Measurements from ENCODE around the gene LRP10.
A peak's percentile ranks its signal among the peaks of the same experiment; 100 is the strongest.
"Not testable (repeated sequence)": the region's sequence is repeated elsewhere in the genome, so short reads cannot be mapped to it uniquely, and the experiment has no call there.

LRP10 gene

DNA sequence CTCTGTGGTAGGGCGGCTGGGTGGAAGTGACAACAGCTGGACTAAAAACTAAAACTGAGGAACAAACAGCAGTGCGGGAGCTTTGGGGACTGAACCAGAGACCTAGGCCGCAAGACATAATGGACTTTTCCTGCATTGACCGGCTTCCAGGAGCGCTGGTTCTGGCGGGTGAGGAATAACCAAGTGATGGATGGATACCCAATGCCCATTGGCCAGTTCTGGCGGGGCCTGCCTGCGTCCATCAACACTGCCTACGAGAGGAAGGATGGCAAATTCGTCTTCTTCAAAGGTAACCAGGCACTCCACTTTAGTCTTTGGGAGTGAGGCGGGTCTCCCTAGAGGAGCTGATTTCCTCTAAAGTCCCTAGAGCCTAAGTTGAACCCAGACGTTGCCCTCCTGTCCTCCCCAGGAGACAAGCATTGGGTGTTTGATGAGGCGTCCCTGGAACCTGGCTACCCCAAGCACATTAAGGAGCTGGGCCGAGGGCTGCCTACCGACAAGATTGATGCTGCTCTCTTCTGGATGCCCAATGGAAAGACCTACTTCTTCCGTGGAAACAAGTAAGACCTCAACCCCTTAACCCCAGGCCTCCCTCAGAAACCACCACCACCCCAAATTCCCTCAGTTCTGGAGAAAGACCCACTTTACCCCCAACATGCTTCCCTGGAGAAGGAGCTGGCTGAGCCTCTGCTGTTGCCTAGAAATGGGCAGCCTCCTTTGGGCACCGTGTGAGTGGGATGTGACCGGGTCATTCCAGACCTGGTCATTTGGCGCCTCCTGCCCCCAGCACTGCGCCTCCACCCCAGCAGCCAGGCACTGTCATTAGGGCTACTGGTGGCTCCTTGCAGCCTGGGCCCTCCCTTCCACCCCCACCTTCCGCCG is 27.1 kb upstream of the LRP10 start:
- no peak for DNase-seq

GRCh38 chr14:22845103-22845394 is 26.5 kb upstream of the LRP10 start:
- DNase-seq: no peak

DNA sequence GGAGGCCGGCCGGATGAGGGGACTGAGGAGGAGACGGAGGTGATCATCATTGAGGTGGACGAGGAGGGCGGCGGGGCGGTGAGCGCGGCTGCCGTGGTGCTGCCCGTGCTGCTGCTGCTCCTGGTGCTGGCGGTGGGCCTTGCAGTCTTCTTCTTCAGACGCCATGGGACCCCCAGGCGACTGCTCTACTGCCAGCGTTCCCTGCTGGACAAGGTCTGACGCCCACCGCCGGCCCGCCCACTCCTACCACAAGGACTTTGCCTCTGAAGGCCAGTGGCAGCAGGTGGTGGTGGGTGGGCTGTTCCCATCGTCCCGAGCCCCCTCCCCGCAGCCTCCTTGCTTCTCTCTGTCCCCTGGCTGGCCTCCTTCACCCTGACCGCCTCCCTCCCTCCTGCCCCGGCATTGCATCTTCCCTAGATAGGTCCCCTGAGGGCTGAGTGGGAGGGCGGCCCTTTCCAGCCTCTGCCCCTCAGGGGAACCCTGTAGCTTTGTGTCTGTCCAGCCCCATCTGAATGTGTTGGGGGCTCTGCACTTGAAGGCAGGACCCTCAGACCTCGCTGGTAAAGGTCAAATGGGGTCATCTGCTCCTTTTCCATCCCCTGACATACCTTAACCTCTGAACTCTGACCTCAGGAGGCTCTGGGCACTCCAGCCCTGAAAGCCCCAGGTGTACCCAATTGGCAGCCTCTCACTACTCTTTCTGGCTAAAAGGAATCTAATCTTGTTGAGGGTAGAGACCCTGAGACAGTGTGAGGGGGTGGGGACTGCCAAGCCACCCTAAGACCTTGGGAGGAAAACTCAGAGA is 25.5 kb upstream of the LRP10 start:
- DNase-seq: no peak

GRCh38 chr14:22846811-22847307 is 24.7 kb upstream of the LRP10 start:
- no peak for DNase-seq

DNA sequence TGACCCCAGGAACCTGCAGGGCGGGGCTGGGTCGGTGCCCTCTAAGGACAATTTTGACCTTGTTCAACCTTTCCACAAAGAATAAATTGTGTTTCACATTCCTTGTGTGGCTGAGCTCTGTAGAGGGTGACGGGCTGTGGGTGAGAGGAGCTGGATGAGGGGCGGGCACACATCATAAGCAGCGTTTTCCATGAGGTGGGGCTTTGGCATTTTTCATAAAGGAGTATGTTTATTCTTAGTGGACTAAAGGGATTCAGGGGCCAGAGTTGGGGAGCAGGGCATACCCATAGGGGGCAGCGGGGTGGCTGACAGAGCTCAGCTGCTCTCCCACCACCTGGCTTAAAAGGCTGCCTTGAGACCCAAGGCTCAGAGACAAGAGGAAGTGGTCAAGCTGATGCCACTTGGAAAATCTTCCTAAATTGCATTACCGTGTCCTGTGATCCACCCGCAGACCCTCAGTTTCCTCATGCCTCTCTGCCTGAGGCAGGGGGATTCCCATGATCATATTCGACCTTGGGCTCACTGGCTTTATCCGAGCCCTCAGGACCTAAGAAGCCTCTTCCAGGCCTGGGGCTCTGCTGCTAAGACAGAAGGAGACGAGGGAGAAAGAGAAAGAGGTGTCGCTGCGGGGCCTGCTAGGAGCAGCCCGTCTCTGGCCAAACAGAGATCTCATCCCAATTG is 23.7 kb upstream of the LRP10 start:
- no peak for DNase-seq

DNA sequence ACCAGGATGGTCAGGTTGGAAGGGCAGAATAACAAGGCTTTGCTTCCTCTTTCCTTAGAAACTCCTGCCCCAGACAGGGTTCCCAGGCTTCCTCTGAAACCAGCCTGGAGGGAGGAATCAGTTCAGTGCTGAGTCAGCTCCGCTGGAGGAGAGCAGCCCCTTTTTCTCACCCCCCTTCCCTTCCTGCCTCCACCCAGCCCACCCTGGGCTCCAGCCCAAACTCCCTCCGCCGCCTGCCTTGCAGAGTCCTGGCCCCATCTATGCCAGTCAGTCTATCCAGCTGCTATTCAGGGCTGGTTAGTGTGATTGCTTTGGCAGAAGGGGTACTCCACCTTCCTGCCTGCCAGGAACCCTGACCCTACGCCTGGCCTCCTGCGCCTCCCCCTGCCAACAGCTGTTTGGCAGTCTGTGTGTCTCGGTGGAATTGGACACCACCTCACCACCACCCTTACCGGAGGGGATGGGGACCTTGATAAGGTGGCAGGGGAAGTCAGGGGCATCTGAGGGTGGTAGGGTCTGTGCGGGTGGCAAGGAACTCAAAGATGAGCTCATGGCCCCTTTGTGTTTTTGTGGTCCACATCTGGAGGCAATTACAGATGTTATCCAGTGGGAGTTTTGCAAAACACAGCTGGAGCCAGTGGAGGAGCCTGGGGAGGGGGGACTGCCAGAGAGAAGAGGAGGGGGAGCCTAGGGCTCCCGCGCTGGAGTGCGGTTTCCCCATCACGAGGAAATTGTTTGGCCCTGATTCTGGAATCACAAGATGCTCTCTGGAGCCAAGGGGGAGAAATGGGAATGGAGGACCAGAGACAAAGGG is 23.0 kb upstream of the LRP10 start:
- DNase-seq: no peak

DNA sequence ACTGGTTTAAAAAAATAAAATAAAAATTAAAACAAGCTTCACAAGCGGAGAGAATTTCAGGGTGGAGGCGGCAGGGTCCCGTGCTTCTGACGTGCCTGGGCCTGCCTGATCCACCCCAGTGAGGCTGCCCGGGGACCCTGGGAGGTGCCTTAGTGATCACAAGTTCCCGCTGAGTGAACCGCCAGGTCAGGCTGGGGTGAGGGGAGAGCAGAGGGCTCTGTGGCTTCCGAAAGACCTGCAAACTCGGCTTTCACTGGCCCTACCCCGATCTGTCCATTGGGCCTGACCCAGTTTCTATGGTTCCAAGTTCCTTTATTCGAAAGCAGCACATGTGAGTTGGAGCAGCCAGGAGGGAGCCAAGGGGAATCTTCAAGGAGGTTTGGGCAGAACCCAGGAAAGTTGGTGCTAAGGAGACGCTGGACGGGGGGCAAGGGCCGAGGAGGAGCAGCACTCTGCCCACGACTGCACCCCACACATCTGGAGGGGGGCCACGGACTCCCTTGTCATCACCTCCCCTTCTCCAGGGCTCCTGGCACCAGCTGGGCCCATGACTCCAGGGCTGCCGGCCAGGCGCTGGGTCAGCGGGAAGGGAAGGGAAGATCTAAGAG is 22.2 kb upstream of the LRP10 start:
- DNase-seq: no peak

GRCh38 chr14:22850944-22851764 is 20.4 kb upstream of the LRP10 start:
- DNase-seq: no peak

GRCh38 chr14:22852178-22852577 is 19.4 kb upstream of the LRP10 start:
- DNase-seq: not testable (repeated sequence)

DNA sequence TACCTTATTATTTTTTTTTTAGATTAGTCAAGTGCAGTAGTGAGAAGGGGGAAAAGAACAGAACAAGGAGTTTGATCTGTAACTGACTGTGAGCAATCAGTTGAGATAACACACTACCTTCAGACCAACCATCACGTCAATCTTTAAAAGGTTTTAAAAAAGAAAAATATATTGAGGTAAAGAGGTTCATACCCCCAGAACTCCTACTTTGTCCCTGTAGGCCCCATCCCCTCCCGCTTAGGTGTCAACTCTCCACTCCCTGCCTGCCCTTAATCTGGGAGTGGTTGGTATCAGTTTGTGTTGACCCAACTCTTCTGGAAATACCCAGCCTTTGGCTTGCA is 19.0 kb upstream of the LRP10 start:
- DNase-seq: no peak

DNA sequence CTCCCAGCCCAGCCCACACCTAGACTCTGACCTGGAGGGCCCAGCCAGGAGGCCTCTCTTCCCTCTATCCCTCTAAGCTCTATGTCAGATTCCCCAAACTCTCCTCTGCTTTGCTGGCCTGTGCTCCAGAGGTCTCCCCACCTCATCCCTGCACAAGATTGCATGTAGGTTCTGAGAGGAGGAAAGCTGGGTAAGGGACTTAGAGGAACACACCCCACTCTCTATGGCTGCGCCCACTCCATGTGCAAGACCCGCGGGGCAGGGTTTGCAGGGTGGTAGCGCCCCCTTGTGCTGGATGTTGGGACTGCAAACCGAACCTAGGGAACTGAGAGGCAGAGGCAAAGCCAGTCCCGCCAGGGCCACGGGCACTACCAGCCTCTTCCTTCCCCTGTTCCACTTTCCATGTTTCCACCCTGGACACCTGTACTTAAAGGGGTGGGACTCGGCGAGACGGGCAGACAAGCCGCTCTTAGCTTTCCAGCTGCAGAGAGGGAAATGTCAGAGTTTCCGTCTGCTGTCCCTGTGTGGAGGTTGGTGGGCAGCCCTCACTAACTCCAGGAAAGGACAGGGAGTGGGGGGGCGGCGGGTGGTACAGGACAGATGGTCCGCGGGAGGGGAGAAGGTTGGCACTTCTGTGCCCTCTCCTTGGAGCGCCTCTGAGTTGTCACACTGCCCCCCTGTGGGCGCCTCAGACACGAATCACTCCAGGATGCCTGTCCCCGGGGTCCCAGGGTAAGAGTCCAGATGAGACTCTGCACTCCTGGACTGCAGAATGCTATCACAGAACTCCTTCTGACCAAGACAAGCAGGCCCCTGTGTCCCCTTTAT is 18.4 kb upstream of the LRP10 start:
- DNase-seq: peak; percentile 91

GRCh38 chr14:22854296-22854695 is 17.2 kb upstream of the LRP10 start:
- not testable (repeated sequence) for DNase-seq

GRCh38 chr14:22854963-22855724 is 16.4 kb upstream of the LRP10 start:
- no peak for DNase-seq

DNA sequence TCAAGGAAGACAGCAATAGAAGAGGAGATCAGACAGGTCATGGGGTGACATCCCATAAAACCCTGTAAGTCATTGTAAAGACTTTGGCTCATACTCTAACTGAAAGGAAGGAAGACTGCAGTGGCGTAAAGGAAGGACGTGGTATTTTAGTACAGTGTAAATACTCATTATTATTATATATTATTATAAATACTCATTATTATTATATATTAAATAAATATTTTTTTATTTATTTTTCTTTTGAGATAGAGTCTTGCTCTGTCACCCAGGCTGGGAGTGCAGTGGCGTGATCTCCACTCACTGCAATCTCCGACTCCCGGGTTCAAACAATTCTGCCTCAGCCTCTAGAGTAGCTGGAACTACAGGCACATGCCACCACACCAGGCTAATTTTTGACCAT is 15.1 kb upstream of the LRP10 start:
- DNase-seq: no peak

- DNase-seq: not testable (repeated sequence)
Measured at GRCh38 chr14:22860377-22860776, 11.2 kb upstream of the LRP10 start.

DNA sequence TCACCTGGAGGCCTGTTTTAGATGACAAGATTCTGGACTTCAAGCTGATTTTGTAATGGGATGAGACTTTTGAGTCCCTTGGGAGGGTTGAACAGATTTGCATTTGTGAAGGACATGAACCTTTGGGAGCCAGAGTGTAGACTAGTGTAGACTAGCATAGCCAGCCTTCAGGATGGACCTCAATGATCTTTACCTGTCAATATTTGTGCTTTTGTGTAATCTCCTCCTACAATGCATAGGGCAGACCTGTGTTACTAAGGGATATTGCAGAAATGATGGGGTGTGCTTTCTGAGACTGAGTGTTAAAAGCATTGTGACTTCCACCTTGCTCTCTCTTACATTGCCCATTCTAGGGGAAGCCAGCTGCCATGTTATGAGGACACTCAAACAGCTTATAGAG is 9.9 kb upstream of the LRP10 start:
- no peak for DNase-seq

GRCh38 chr14:22864979-22865378 is 6.6 kb upstream of the LRP10 start:
- no peak for DNase-seq

GRCh38 chr14:22865424-22866405 is 5.8 kb upstream of the LRP10 start:
- DNase-seq: no peak
